ENCODE measurements around the gene KRT13.

- TF ChIP-seq ESRRG (CRISPR knock-in tag; IDR thresholded peaks at IDR 0.05) (no peak), OSR1 (CRISPR knock-in tag; IDR thresholded peaks at IDR 0.05) (no peak), TSHZ2 (CRISPR knock-in tag; IDR thresholded peaks at IDR 0.05) (no peak), ZFP30 (CRISPR knock-in tag; IDR thresholded peaks at IDR 0.05) (no peak)
Observed at GRCh38 chr17:41463746-41464145, 41.7 kb downstream of the KRT13 start.
